Tibial nerve (tissue), 4 donors: Measurements from ENCODE around the gene TRDMT1. TPM values are rescaled to one million over a fixed set of nuclear protein-coding genes. Genes with fewer than 3 reads are reported as not detected.
A peak's percentile ranks its signal among the peaks of the same experiment; 100 is the strongest.

Source experiments
- DNase-seq, 2 donors: peaks; one replicate each; pipeline ENCODE4 v3.0.0-alpha.2; 2019; ENCODE audit warnings: low spot score in 2 of 2
- H3K27ac ChIP-seq, 4 donors: fragments of 200-600 bp; sonication (generic) in 3 of 4; one replicate each; pipeline ENCODE4 v1.5.1; 2017 to 2019; ENCODE audit warnings: mild to moderate bottlenecking in 1 of 4
- H3K27me3 ChIP-seq, 2 donors: fragments of 200-600 bp; sonication (generic) in 1 of 2; one replicate each; pipeline versions ENCODE4 v1.5.1 to v1.6.0; 2017 to 2019
- H3K36me3 ChIP-seq, 3 donors: fragments of 200-600 bp; sonication (generic); one replicate each; pipeline ENCODE4 v1.5.1; 2018 to 2019
- H3K4me1 ChIP-seq, 4 donors: fragments of 200-600 bp; sonication (generic) in 3 of 4; one replicate each; pipeline ENCODE4 v1.5.1; 2017 to 2019
- H3K4me3 ChIP-seq, 4 donors: fragments of 200-600 bp; sonication (generic) in 3 of 4; one replicate each; pipeline ENCODE4 v1.5.1; 2017 to 2019; ENCODE audit warnings: mild to moderate bottlenecking in 1 of 4, moderate library complexity in 1 of 4
- H3K9me3 ChIP-seq, 4 donors: fragments of 200-600 bp; sonication (generic) in 3 of 4; one replicate each; pipeline ENCODE4 v1.5.1; 2017 to 2019
- CTCF ChIP-seq, 5 experiments: fragments of 200-600 bp in 3 of 5; fragments of 450-650 bp in 2 of 5; sonication (generic) in 3 of 5; IDR thresholded peaks; one replicate each; pipeline ENCODE4 v1.5.1; 2016 to 2019; ENCODE audit warnings: antibody characterized with exemption in 5 of 5, mild to moderate bottlenecking in 3 of 5, moderate library complexity in 2 of 5
- EP300 ChIP-seq, 2 donors: sonication (generic); formaldehyde crosslinking; IDR thresholded peaks; one replicate each; pipeline ENCODE4 v1.6.1; 2017; ENCODE audit warnings: antibody characterized with exemption in 2 of 2, mild to moderate bottlenecking in 1 of 2
- POLR2A ChIP-seq, 2 donors: fragments of 450-650 bp; IDR thresholded peaks; one replicate each; pipeline ENCODE4 v1.6.1; 2017; ENCODE audit warnings: antibody characterized with exemption in 2 of 2, mild to moderate bottlenecking in 2 of 2, moderate library complexity in 2 of 2
- WGBS, 2 donors: methylation state at CpG; one replicate each; pipeline ENCODE4 v1.1.5; 2018; 5-methylcytosine and 5-hydroxymethylcytosine counted together
- total RNA-seq, 4 donors: library from RNA; depleted of rRNA; stranded (reverse); fragments of >200 nt; gene quantifications; one replicate each; pipeline ENCODE4 v1.1.0, GENCODE V29; 2016

TRDMT1 gene
- total RNA-seq, 4 donors from 2014 or later: 12.9 to 17.5 (median 16.0) TPM

- H3K27me3 ChIP-seq: no peaks in the 10 kb centered on the region
- no peak for TF ChIP-seq EP300 (IDR thresholded peaks at IDR 0.05)
- no peak for TF ChIP-seq CTCF (IDR thresholded peaks at IDR 0.05)
- no peak for TF ChIP-seq POLR2A (IDR thresholded peaks at IDR 0.05)
- no peaks in the 10 kb centered on the region for H3K9me3 ChIP-seq
- no peak overlapping the region for H3K4me3 ChIP-seq
- H3K4me1 ChIP-seq: no peaks in the 10 kb centered on the region
- no peak for DNase-seq
- H3K36me3 ChIP-seq: peaks cover 0 to 5% (median 0%) of the 10 kb centered on the region in 3 donors
- 58 to 60% methylated on average over 2 of the region's 2 CpGs for WGBS, 2 donors
- no peak overlapping the region for H3K27ac ChIP-seq
These were observed 38.6 kb downstream of the TRDMT1 start for GRCh38 chr10:17162828-17163227.

GRCh38 chr10:17161775-17162174, 39.7 kb downstream of the TRDMT1 start:
- WGBS, 2 donors: 60 to 64% methylated on average over 3 of the region's 3 CpGs
- peaks cover 0 to 4% (median 0%) of the 10 kb centered on the region in 3 donors for H3K36me3 ChIP-seq
- no peak overlapping the region for H3K4me3 ChIP-seq
- H3K9me3 ChIP-seq: no peaks in the 10 kb centered on the region
- no peak for TF ChIP-seq POLR2A (IDR thresholded peaks at IDR 0.05)
- no peak for TF ChIP-seq CTCF (IDR thresholded peaks at IDR 0.05)
- TF ChIP-seq EP300 (IDR thresholded peaks at IDR 0.05): no peak
- no peaks in the 10 kb centered on the region for H3K27me3 ChIP-seq
- peaks cover 0 to 5% (median 0%) of the 10 kb centered on the region in 4 donors for H3K4me1 ChIP-seq
- H3K27ac ChIP-seq: no peak overlapping the region
- DNase-seq: no peak

- peaks cover 0 to 4% (median 0%) of the 10 kb centered on the region in 3 donors for H3K36me3 ChIP-seq
- peak overlapping the region; percentile 28 to 78 (median 46) for H3K27ac ChIP-seq
- no peak for TF ChIP-seq CTCF (IDR thresholded peaks at IDR 0.05)
- TF ChIP-seq EP300 (IDR thresholded peaks at IDR 0.05): peak; percentile 53 to 83
- 40% methylated on average over 2 of the region's 2 CpGs for WGBS, 2 donors
- H3K4me3 ChIP-seq: no peak overlapping the region
- no peak for DNase-seq
- peaks cover 0 to 31% (median 0%) of the 10 kb centered on the region in 4 donors for H3K4me1 ChIP-seq
- H3K27me3 ChIP-seq: no peaks in the 10 kb centered on the region
- H3K9me3 ChIP-seq: no peaks in the 10 kb centered on the region
These were observed 44.4 kb downstream of the TRDMT1 start for GRCh38 chr10:17157024-17157423.

GRCh38 chr10:17155826-17156225, 45.6 kb downstream of the TRDMT1 start:
- H3K4me1 ChIP-seq: peaks cover 0 to 38% (median 0%) of the 10 kb centered on the region in 4 donors
- peaks cover 0 to 4% (median 0%) of the 10 kb centered on the region in 3 donors for H3K36me3 ChIP-seq
- H3K9me3 ChIP-seq: no peaks in the 10 kb centered on the region
- H3K27ac ChIP-seq: peak overlapping the region in 3 of 4 donors; percentile 33 to 78 (median 69)
- TF ChIP-seq EP300 (IDR thresholded peaks at IDR 0.05): no peak
- TF ChIP-seq POLR2A (IDR thresholded peaks at IDR 0.05): no peak
- TF ChIP-seq CTCF (IDR thresholded peaks at IDR 0.05): no peak
- no peak overlapping the region for H3K4me3 ChIP-seq
- no peaks in the 10 kb centered on the region for H3K27me3 ChIP-seq
- no peak for DNase-seq

- Histone ChIP-seq H3K27me3 (no peaks in the 10 kb centered on the region), H3K4me3 (no peak overlapping the region), H3K36me3 (no peaks in the 10 kb centered on the region), H3K4me1 (peaks cover 0 to 44% (median 0%) of the 10 kb centered on the region in 4 donors), H3K27ac (peak overlapping the region in 2 of 4 donors; percentile 78 to 82), H3K9me3 (no peaks in the 10 kb centered on the region)
- no peak for DNase-seq
- TF ChIP-seq EP300 (IDR thresholded peaks at IDR 0.05): no peak
- no peak for TF ChIP-seq POLR2A (IDR thresholded peaks at IDR 0.05)
- no peak for TF ChIP-seq CTCF (IDR thresholded peaks at IDR 0.05)
These were observed 47.4 kb downstream of the TRDMT1 start for GRCh38 chr10:17154116-17154515.
